Osteoblast (primary cell): ENCODE results near the gene EAF1. TPM values are rescaled to one million over a fixed set of nuclear protein-coding genes. Genes with fewer than 3 reads are reported as not detected.
"Not testable (repeated sequence)": the region's sequence is repeated elsewhere in the genome, so short reads cannot be mapped to it uniquely, and the experiment has no call there.

Experiments
- DNase-seq: peaks from one replicate; pipeline ENCODE4 v3.0.0; 2011; ENCODE audit warnings: low spot score, mixed read lengths; ENCODE audit not compliant: insufficient read length; ENCODE audit errors: missing footprints
- H2AFZ ChIP-seq: 2 replicates; pipeline ENCODE4 v1.6.0; 2011; ENCODE audit warnings: mild to moderate bottlenecking, low read length
- H3K27ac ChIP-seq: 2 replicates; pipeline ENCODE4 v1.5.1; 2011; ENCODE audit warnings: mild to moderate bottlenecking, low read depth, low read length, moderate library complexity
- H3K27me3 ChIP-seq: 2 replicates; pipeline ENCODE4 v1.6.0; 2012; ENCODE audit warnings: mild to moderate bottlenecking, control low read depth, inconsistent platforms, low read length, moderate library complexity; ENCODE audit not compliant: insufficient read depth
- H3K36me3 ChIP-seq: 2 replicates; pipeline ENCODE4 v1.5.1; 2011; ENCODE audit warnings: mild to moderate bottlenecking, low read length, control low read depth, moderate library complexity; ENCODE audit not compliant: insufficient read depth
- H3K4me1 ChIP-seq: 2 replicates; pipeline ENCODE4 v1.5.1; 2011; ENCODE audit warnings: mild to moderate bottlenecking, low read length, control low read depth, moderate library complexity; ENCODE audit not compliant: insufficient read depth
- H3K4me2 ChIP-seq: 2 replicates; pipeline ENCODE4 v1.6.0; 2011; ENCODE audit warnings: mild to moderate bottlenecking, low read length; ENCODE audit not compliant: insufficient read depth
- H3K4me3 ChIP-seq: fragments of 200-600 bp; sonication (generic); 3 replicates; pipeline ENCODE4 v1.5.1; 2012; ENCODE audit warnings: mild to moderate bottlenecking, low read length, inconsistent platforms; ENCODE audit not compliant: insufficient read depth
- H3K79me2 ChIP-seq: 2 replicates; pipeline ENCODE4 v1.6.0; 2012; ENCODE audit warnings: mild to moderate bottlenecking, low read length, control low read depth, inconsistent platforms; ENCODE audit not compliant: insufficient read depth
- H3K9me3 ChIP-seq: 2 replicates; pipeline ENCODE4 v1.5.1; 2011; ENCODE audit warnings: low read depth, low read length, control low read depth
- H4K20me1 ChIP-seq: 2 replicates; pipeline ENCODE4 v1.6.0; 2012; ENCODE audit warnings: mild to moderate bottlenecking, low read length, control low read depth; ENCODE audit not compliant: insufficient read depth
- total RNA-seq: library from RNA; depleted of rRNA; stranded (reverse); fragments of >200 nt; gene quantifications from 2 replicates; pipeline ENCODE4 v1.2.3, GENCODE V29; 2012
- TF ChIP-seq, protein P1 (sequence below): IDR thresholded peaks from 2 replicates; pipeline ENCODE4 v1.5.1; 2011; ENCODE audit warnings: mild to moderate bottlenecking, low read depth, low read length, moderate library complexity; ENCODE audit errors: extremely low read depth

EAF1 gene
- total RNA-seq, 1 donor, result 29.0 TPM

DNA sequence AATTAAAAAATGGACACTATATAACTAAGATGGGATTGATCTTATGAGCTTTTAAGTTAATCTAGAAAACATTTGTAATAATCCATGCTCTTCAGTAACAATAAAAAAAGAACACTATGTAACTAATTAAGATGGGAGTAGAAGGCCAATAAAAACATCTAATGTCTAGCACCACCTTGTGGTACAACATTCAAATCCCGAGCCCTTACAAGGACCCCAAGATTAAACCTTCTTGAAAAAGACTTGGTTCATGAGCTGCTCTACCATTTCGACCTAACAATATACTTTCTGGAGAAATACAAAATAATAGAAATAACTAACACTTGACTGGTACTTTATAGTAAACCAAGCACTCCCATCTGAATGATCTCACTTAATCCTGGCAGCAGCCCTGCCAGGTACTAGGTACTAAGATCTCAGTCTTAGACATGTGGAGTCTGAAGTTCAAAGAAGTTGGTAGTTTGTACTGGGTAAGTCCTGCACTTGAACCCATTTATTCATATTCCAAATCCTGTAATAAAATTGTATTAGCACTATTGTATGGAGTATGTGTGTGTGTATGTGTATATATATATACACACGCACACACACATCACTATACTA is 21.8 kb upstream of the EAF1 start:
- Histone ChIP-seq H3K4me1 (no peaks in the 10 kb centered on the region), H3K27ac (no peak overlapping the region), H3K36me3 (peaks cover 9% of the 10 kb centered on the region), H2AFZ (no peak overlapping the region), H3K4me3 (no peak overlapping the region), H3K79me2 (no peaks in the 10 kb centered on the region), H3K27me3 (no peaks in the 10 kb centered on the region), H3K4me2 (no peak overlapping the region), H3K9me3 (no peaks in the 10 kb centered on the region), H4K20me1 (no peaks in the 10 kb centered on the region)
- DNase-seq, result peak; percentile 47
- TF ChIP-seq, protein P1, sequence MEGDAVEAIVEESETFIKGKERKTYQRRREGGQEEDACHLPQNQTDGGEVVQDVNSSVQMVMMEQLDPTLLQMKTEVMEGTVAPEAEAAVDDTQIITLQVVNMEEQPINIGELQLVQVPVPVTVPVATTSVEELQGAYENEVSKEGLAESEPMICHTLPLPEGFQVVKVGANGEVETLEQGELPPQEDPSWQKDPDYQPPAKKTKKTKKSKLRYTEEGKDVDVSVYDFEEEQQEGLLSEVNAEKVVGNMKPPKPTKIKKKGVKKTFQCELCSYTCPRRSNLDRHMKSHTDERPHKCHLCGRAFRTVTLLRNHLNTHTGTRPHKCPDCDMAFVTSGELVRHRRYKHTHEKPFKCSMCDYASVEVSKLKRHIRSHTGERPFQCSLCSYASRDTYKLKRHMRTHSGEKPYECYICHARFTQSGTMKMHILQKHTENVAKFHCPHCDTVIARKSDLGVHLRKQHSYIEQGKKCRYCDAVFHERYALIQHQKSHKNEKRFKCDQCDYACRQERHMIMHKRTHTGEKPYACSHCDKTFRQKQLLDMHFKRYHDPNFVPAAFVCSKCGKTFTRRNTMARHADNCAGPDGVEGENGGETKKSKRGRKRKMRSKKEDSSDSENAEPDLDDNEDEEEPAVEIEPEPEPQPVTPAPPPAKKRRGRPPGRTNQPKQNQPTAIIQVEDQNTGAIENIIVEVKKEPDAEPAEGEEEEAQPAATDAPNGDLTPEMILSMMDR, result peak; percentile 69

DNA sequence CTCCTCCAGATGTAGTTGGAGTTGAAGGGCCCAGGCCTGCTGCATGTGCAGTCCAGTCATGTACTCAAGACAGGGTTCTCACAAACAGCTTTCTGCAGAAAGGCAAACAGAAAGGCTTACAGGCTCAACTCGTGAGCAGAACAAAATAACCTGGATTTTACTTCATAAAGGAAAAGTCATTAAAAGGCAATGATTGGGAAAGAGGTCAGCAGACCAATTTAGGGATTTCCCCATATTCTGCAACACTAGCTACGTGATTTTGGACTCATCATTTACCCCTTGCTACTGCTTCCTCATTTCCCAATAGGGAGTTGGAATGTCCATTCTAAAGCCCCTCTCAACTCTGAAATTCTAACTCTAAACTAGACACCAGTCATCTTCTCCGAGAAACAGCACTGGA is 18.2 kb upstream of the EAF1 start:
- Histone ChIP-seq H3K79me2 (no peaks in the 10 kb centered on the region), H4K20me1 (no peaks in the 10 kb centered on the region), H3K4me3 (no peak overlapping the region), H3K27ac (no peak overlapping the region), H3K36me3 (peaks cover 36% of the 10 kb centered on the region), H3K4me1 (no peaks in the 10 kb centered on the region), H3K9me3 (no peaks in the 10 kb centered on the region), H3K4me2 (no peak overlapping the region), H2AFZ (no peak overlapping the region), H3K27me3 (no peaks in the 10 kb centered on the region)
- TF ChIP-seq, protein P1, result no peak
- DNase-seq, result no peak

DNA sequence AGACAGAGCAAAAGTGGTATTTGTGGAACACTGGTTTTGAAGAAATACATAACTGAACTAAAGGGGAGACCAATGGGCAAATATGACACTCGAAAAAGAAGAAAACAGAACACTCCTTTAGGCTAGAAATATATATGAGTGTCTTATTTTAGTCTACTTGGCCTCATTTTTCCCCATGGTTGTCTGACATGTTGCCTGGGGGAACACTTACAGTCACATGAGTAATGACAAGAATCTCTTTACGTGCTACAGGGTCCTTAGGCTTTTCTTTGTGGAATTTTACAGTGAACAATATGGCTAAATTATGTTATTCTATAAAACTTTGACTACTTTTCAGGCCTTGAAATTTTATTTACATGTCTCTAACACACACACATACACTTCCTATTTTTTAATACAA is 17.6 kb upstream of the EAF1 start:
- Histone ChIP-seq H3K4me2 (no peak overlapping the region), H3K9me3 (no peaks in the 10 kb centered on the region), H3K27me3 (no peaks in the 10 kb centered on the region), H3K4me3 (no peak overlapping the region), H3K4me1 (no peaks in the 10 kb centered on the region), H2AFZ (no peak overlapping the region), H4K20me1 (no peaks in the 10 kb centered on the region), H3K36me3 (peaks cover 40% of the 10 kb centered on the region), H3K79me2 (no peaks in the 10 kb centered on the region), H3K27ac (no peak overlapping the region)
- TF ChIP-seq, protein P1, result no peak
- DNase-seq, result no peak

DNA sequence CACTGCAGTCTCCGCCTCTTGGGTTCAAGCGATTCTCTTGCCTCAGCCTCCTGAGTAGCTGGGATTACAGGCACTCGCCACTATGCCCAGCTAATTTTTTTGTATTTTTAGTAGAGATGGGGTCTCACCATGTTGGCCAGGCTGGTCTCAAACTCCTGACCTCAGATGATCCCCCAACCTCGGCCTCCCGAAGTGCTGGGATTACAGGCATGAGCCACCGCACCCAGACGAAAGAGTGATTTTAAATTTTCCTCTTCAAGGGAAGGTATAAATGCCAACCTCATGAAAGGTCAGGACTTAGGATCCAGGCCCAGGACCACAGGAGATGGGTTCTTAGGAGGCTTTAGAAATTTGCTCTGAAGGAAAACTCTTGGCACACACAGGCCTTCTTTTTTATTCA is 16.4 kb upstream of the EAF1 start:
- not testable (repeated sequence) for H3K27ac ChIP-seq, H3K4me3 ChIP-seq, H3K79me2 ChIP-seq, H3K9me3 ChIP-seq, H4K20me1 ChIP-seq, DNase-seq, H3K27me3 ChIP-seq, H3K4me2 ChIP-seq, H3K4me1 ChIP-seq, H2AFZ ChIP-seq
- peaks cover 51% of the 10 kb centered on the region for H3K36me3 ChIP-seq
